Body of pancreas (tissue), 4 donors: Measurements from ENCODE around the gene DLGAP5. TPM values are rescaled to one million over a fixed set of nuclear protein-coding genes. Genes with fewer than 3 reads are reported as not detected.

ENCODE experiments used
- ATAC-seq: fragments of 150-250 bp; one replicate; pipeline ENCODE4 v1.9.1; 2016
- DNase-seq, 4 donors: peaks; one replicate each; pipeline ENCODE4 v3.0.0-alpha.2; 2019
- H3K27ac ChIP-seq, 4 donors: fragments of 200-600 bp; sonication (generic); 1 replicate in 3 of 4; 2 replicates in 1 of 4; pipeline versions ENCODE4 v1.5.1 to v1.6.1; 2016 to 2019; ENCODE audit warnings: mild to moderate bottlenecking in 1 of 4, mixed read lengths in 1 of 4, moderate library complexity in 1 of 4
- H3K27me3 ChIP-seq, 2 donors: fragments of 200-600 bp; sonication (generic); one replicate each; pipeline ENCODE4 v1.6.0; 2016; ENCODE audit warnings: mild to moderate bottlenecking in 1 of 2
- H3K36me3 ChIP-seq, 2 donors: fragments of 200-600 bp; sonication (generic); replicated peaks in 1 of 2; 2 replicates each; pipeline ENCODE4 v1.5.1; 2016; ENCODE audit warnings: low read depth in 2 of 2; ENCODE audit not compliant: insufficient read depth in 1 of 2
- H3K4me1 ChIP-seq: fragments of 200-600 bp; sonication (generic); one replicate; pipeline ENCODE4 v1.6.0; 2016
- H3K4me3 ChIP-seq, 2 donors: fragments of 200-600 bp; sonication (generic); 1 replicate in 1 of 2; 2 replicates in 1 of 2; pipeline ENCODE4 v1.5.1; 2016 to 2019
- H3K9me3 ChIP-seq, 3 donors: fragments of 200-600 bp; sonication (generic); 1 replicate in 2 of 3; 2 replicates in 1 of 3; pipeline ENCODE4 v1.5.1; 2016
- POLR2A ChIP-seq, 3 donors: fragments of 450-650 bp; IDR thresholded peaks; one replicate each; pipeline ENCODE4 v1.6.1; 2016; ENCODE audit warnings: antibody characterized with exemption in 3 of 3, mild to moderate bottlenecking in 2 of 3
- whole genome bisulfite sequencing, 2 donors: methylation state at CpG; one replicate each; pipeline ENCODE4 v1.1.5; 2017; 5-methylcytosine and 5-hydroxymethylcytosine counted together
- intact Hi-C: fragments of 100-400 bp; cut with DNase I; formaldehyde crosslinking; loops from one replicate; pipeline ENCODE4 v1.15.1; 2023
- total RNA-seq, 2 donors: library from RNA; depleted of rRNA; stranded (reverse); fragments of >200 nt; gene quantifications; one replicate each; pipeline ENCODE4 v1.1.0, GENCODE V29; 2016
- TF ChIP-seq, protein P1 (sequence below), 7 experiments: fragments of 450-650 bp in 4 of 7; fragments of 200-600 bp in 3 of 7; sonication (generic) in 3 of 7; IDR thresholded peaks; one replicate each; pipeline ENCODE4 v1.5.1; 2016 to 2019; ENCODE audit warnings: antibody characterized with exemption in 7 of 7

DLGAP5 gene
- total RNA-seq, 2 donors from 2014 or later = not detected

DNA sequence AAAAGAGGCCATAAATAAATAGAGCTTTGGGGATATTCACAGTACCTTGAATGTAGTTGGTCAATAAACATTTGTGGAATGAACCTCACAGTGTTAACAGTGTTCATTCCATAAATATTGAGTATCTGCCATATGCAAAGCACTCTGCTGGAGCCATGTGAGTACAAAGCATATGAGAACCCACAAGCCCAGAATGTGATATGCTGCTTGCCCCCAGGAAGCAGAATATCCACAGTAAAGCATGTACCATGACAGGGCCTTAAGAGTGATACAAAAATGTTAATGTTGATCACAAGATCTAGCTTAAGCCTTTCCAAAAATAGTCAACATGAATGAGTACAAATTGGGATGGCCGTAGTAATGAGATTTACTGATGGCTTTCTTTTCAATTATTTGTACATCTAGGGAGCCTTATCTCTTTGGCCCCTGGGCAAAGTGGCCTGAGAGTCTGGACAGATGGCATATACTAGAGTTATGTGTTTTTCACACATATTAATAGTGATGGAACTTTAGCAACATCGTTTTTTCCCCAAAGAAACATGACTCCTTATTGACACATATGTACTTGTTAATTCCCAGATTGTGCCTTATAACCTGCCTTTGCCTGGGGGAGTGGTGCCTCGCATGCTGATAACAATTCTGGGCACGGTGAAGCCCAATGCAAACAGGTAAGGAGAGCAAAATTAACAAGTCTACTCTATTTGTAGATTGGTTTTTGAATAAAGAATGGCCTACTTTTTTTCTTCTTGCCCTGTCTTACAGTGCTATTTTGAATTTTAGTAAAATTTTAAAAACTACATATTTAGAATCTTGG is 51.5 kb downstream of the DLGAP5 start:
- Histone ChIP-seq H3K4me1 (peaks cover 24% of the 10 kb centered on the region), H3K27me3 (no peaks in the 10 kb centered on the region), H3K36me3 (peaks cover 0 to 19% of the 10 kb centered on the region in 2 donors), H3K4me3 (no peak overlapping the region), H3K9me3 (no peaks in the 10 kb centered on the region), H3K27ac (peak overlapping the region in 1 of 4 donors; percentile 22)
- intact Hi-C loops = no loop called here
- peak in 3 of 4 donors; percentile 30 to 53 (median 52) for DNase-seq
- ATAC-seq = peak; percentile 57
- TF ChIP-seq, protein P1, sequence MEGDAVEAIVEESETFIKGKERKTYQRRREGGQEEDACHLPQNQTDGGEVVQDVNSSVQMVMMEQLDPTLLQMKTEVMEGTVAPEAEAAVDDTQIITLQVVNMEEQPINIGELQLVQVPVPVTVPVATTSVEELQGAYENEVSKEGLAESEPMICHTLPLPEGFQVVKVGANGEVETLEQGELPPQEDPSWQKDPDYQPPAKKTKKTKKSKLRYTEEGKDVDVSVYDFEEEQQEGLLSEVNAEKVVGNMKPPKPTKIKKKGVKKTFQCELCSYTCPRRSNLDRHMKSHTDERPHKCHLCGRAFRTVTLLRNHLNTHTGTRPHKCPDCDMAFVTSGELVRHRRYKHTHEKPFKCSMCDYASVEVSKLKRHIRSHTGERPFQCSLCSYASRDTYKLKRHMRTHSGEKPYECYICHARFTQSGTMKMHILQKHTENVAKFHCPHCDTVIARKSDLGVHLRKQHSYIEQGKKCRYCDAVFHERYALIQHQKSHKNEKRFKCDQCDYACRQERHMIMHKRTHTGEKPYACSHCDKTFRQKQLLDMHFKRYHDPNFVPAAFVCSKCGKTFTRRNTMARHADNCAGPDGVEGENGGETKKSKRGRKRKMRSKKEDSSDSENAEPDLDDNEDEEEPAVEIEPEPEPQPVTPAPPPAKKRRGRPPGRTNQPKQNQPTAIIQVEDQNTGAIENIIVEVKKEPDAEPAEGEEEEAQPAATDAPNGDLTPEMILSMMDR (IDR thresholded peaks at IDR 0.05) = no peak
- TF ChIP-seq POLR2A (IDR thresholded peaks at IDR 0.05) = no peak
- WGBS, 2 donors = 30 to 34% methylated on average over 4 of the region's 4 CpGs

DNA sequence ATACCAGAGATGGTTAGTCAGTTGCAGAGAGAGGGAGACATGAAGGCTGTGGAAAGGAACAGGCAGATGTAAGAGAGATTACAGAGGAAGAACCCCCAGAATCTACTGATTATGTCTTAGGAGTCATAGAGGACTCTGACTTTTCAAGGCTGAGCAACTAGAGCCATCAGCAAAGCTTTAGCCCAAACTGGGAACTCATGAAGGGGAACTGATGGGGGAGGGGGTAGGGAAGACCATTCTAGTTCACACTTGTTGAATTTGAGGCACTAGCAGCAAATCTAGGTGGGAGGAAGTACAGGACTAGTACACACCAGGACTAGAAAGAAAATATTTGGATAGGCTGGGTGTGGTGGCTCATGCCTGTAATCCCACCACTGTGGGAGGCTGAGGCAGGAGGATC is 52.2 kb downstream of the DLGAP5 start:
- peaks cover 0 to 19% of the 10 kb centered on the region in 2 donors for H3K36me3 ChIP-seq
- no peaks in the 10 kb centered on the region for H3K27me3 ChIP-seq
- ATAC-seq (no peak), DNase-seq (no peak)
- TF ChIP-seq, protein P1 (IDR thresholded peaks at IDR 0.05) = no peak
- TF ChIP-seq POLR2A (IDR thresholded peaks at IDR 0.05) = no peak
- H3K4me1 ChIP-seq = peaks cover 24% of the 10 kb centered on the region
- no peaks in the 10 kb centered on the region for H3K9me3 ChIP-seq
- intact Hi-C loops = no loop called here
- no peak overlapping the region for H3K27ac ChIP-seq
- no peak overlapping the region for H3K4me3 ChIP-seq

DNA sequence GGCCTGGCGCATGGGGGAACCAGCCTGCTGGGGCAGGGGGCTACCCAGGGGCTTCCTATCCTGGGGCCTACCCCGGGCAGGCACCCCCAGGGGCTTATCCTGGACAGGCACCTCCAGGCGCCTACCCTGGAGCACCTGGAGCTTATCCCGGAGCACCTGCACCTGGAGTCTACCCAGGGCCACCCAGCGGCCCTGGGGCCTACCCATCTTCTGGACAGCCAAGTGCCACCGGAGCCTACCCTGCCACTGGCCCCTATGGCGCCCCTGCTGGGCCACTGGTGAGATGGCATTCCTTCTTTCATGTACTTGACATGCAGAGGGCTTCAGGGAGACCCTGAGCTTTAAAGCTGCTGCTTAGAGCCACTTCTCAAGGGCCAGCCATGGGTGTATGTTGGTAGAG is 53.3 kb downstream of the DLGAP5 start:
- Histone ChIP-seq H3K27me3 (no peaks in the 10 kb centered on the region), H3K4me3 (no peak overlapping the region), H3K27ac (peak overlapping the region in 1 of 4 donors; percentile 38), H3K9me3 (no peaks in the 10 kb centered on the region), H3K36me3 (peaks cover 0 to 17% of the 10 kb centered on the region in 2 donors), H3K4me1 (peaks cover 32% of the 10 kb centered on the region)
- TF ChIP-seq POLR2A (IDR thresholded peaks at IDR 0.05) = no peak
- TF ChIP-seq, protein P1 (IDR thresholded peaks at IDR 0.05) = no peak
- ATAC-seq (no peak), DNase-seq (no peak)
- intact Hi-C loops = no loop called here
- WGBS, 2 donors = 85 to 96% methylated on average over 4 to 7 of the region's 7 CpGs

DNA sequence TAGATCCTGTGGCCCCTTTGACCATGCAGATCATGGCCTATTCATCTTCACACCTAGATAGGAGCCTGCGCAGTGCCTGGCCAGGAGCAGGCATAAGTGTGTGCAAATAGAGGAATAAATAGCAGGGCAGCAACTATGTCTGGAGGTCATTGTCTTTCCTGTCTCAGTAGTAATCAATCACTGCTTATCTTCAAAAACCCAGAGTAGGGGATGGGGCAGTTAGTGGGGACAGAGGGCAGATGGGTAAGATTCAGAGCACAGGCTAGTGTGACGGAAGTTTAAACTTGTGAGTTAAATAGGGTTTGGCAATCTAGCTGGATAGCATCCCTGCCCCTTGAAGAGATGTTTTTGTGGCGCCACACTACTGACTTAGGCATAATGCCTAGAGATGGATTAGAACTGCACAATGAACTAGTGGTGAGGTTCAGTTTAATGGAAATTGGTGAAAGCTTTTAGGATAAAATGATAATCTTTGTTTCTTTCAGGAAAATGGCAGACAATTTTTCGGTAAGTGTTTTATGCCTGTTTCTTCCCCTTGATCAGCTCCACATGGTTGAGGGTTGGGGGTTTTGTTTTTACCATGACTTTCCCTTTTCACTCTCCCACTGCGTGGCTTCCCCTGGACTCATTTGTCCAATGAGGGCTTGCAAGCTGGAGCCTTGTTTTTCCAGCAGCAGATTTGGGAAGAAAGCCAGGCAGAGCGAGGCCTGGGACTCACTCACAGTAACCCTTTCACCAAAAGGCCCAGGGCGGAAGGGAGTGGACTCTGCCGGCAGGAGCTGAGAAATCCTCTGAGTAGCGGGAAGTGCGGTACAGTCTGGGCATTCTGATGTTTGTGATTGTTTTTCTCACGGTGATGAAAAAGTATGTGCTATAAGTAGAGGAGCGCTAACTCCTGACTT is 54.2 kb downstream of the DLGAP5 start:
- peak overlapping the region in 2 of 4 donors; percentile 7 to 38 for H3K27ac ChIP-seq

More for the DNA sequence above, 54.2 kb downstream of the DLGAP5 start:
- no peaks in the 10 kb centered on the region for H3K9me3 ChIP-seq
- no peak overlapping the region for H3K4me3 ChIP-seq
- intact Hi-C loops = no loop called here
- DNase-seq = peak; percentile 37 to 79 (median 64)
- ATAC-seq = peak; percentile 51
- TF ChIP-seq, protein P1 (IDR thresholded peaks at IDR 0.05) = peak in 1 of 7 experiments; percentile 18
- no peak for TF ChIP-seq POLR2A (IDR thresholded peaks at IDR 0.05)
- peaks cover 0 to 14% of the 10 kb centered on the region in 2 donors for H3K36me3 ChIP-seq
- 60 to 69% methylated on average over 12 of the region's 12 CpGs for WGBS, 2 donors
- no peaks in the 10 kb centered on the region for H3K27me3 ChIP-seq
- peaks cover 32% of the 10 kb centered on the region for H3K4me1 ChIP-seq
